ENCODE results near the gene TNFRSF13B.
A peak's percentile ranks its signal among the peaks of the same experiment; 100 is the strongest.

The TNFRSF13B gene

GRCh38 chr17:16971458-16972338 lies at the start of gene TNFRSF13B:
Gene TNFRSF13B, minus strand, starts transcription at chr17:16972118. Its CDS starts 43 bp downstream, at chr17:16972075.
- no peak for TF ChIP-seq CREB1 (IDR thresholded peaks at IDR 0.05; ENCODE audit: low read depth)
- TF ChIP-seq USF1 (IDR thresholded peaks at IDR 0.05), result no peak
- TF ChIP-seq EP300 (IDR thresholded peaks at IDR 0.05; ENCODE audit: borderline replicate concordance), result no peak
- no peak for TF ChIP-seq MAX (IDR thresholded peaks at IDR 0.05)
- no peak for TF ChIP-seq YY1 (IDR thresholded peaks at IDR 0.05; ENCODE audit: low read depth)
- no peak for TF ChIP-seq NFIC (IDR thresholded peaks at IDR 0.05)
- no peak for TF ChIP-seq ZBTB7A (IDR thresholded peaks at IDR 0.05; ENCODE audit: low read depth)
- TF ChIP-seq TCF12 (IDR thresholded peaks at IDR 0.05; ENCODE audit: low read depth), result no peak
- no peak for TF ChIP-seq TEAD4 (IDR thresholded peaks at IDR 0.05)
- no peak for TF ChIP-seq FOXM1 (IDR thresholded peaks at IDR 0.05; ENCODE audit: borderline replicate concordance, low read depth)
- no peak for TF ChIP-seq EGR1 (IDR thresholded peaks at IDR 0.05)
- no peak for TF ChIP-seq TAF1 (IDR thresholded peaks at IDR 0.05; ENCODE audit: low read depth)
- TF ChIP-seq REST (IDR thresholded peaks at IDR 0.05; ENCODE audit: low read depth), result no peak
- TF ChIP-seq CEBPB (IDR thresholded peaks at IDR 0.05), result no peak
- no peak for TF ChIP-seq RAD21 (IDR thresholded peaks at IDR 0.05; ENCODE audit: low read depth)

GRCh38 chr17:17021194-17021863 lies 49.4 kb upstream of the TNFRSF13B start:
- 0 out of 2 replicates have a peak, but pooled peaks have one; percentile 28 for TF ChIP-seq CEBPB (IDR thresholded peaks at IDR 0.05)
- TF ChIP-seq REST (IDR thresholded peaks at IDR 0.05; ENCODE audit: low read depth), result peak; percentile 6; the same call in 1 of the 2 replicates
- peak; percentile 78 for TF ChIP-seq TEAD4 (IDR thresholded peaks at IDR 0.05)
- peak; percentile 68 for TF ChIP-seq EP300 (IDR thresholded peaks at IDR 0.05; ENCODE audit: borderline replicate concordance)
- TF ChIP-seq CREB1 (IDR thresholded peaks at IDR 0.05; ENCODE audit: low read depth), result no peak
- peak; percentile 47; the same call in 1 of the 2 replicates for TF ChIP-seq ZBTB7A (IDR thresholded peaks at IDR 0.05; ENCODE audit: low read depth)
- TF ChIP-seq FOXM1 (IDR thresholded peaks at IDR 0.05; ENCODE audit: borderline replicate concordance, low read depth), result no peak
- peak; percentile 46; the same call in 1 of the 2 replicates for TF ChIP-seq MAX (IDR thresholded peaks at IDR 0.05)
- TF ChIP-seq NFIC (IDR thresholded peaks at IDR 0.05), result peak; percentile 60
- 0 out of 2 replicates have a peak, but pooled peaks have one; percentile 0 for TF ChIP-seq RAD21 (IDR thresholded peaks at IDR 0.05; ENCODE audit: low read depth)
- no peak for TF ChIP-seq YY1 (IDR thresholded peaks at IDR 0.05; ENCODE audit: low read depth)
- TF ChIP-seq EGR1 (IDR thresholded peaks at IDR 0.05), result peak; percentile 84
- TF ChIP-seq USF1 (IDR thresholded peaks at IDR 0.05), result no peak
- peak; percentile 71 for TF ChIP-seq TCF12 (IDR thresholded peaks at IDR 0.05; ENCODE audit: low read depth)
- TF ChIP-seq TAF1 (IDR thresholded peaks at IDR 0.05; ENCODE audit: low read depth), result 0 out of 2 replicates have a peak, but pooled peaks have one; percentile 43

- no peak for TF ChIP-seq TCF12 (IDR thresholded peaks at IDR 0.05; ENCODE audit: low read depth)
- no peak for TF ChIP-seq CEBPB (IDR thresholded peaks at IDR 0.05)
- no peak for TF ChIP-seq TEAD4 (IDR thresholded peaks at IDR 0.05)
- no peak for TF ChIP-seq TAF1 (IDR thresholded peaks at IDR 0.05; ENCODE audit: low read depth)
- TF ChIP-seq CREB1 (IDR thresholded peaks at IDR 0.05; ENCODE audit: low read depth), result no peak
- no peak for TF ChIP-seq FOXM1 (IDR thresholded peaks at IDR 0.05; ENCODE audit: borderline replicate concordance, low read depth)
- no peak for TF ChIP-seq EP300 (IDR thresholded peaks at IDR 0.05; ENCODE audit: borderline replicate concordance)
- TF ChIP-seq USF1 (IDR thresholded peaks at IDR 0.05), result no peak
- TF ChIP-seq YY1 (IDR thresholded peaks at IDR 0.05; ENCODE audit: low read depth), result no peak
- TF ChIP-seq EGR1 (IDR thresholded peaks at IDR 0.05), result no peak
- no peak for TF ChIP-seq REST (IDR thresholded peaks at IDR 0.05; ENCODE audit: low read depth)
- TF ChIP-seq MAX (IDR thresholded peaks at IDR 0.05), result no peak
Measured at GRCh38 chr17:17020821-17021193, 48.9 kb upstream of the TNFRSF13B start.

Measured in Ishikawa (cell line).